ENCODE results near the gene KLHL5.

DNA sequence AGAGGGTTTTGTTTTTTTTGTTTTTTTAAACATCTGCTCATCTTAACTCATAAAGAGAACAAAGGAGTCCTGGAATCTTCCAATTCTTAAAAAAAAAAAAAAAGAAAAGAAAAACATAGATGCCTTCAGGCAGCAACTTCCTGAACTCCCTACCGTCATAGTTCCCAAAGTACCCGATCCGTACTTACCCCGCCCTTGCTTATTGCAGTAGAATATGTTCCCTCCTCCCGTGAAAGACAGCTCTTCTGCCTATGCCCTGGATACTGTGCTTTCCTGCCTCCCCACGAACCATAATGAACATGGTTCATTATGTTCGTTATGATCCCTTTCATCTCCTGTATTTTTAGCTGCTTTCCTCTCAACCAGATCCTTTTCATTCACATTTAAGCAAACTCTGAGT lies 40.3 kb downstream of the KLHL5 start:
- TF ChIP-seq, protein P1, sequence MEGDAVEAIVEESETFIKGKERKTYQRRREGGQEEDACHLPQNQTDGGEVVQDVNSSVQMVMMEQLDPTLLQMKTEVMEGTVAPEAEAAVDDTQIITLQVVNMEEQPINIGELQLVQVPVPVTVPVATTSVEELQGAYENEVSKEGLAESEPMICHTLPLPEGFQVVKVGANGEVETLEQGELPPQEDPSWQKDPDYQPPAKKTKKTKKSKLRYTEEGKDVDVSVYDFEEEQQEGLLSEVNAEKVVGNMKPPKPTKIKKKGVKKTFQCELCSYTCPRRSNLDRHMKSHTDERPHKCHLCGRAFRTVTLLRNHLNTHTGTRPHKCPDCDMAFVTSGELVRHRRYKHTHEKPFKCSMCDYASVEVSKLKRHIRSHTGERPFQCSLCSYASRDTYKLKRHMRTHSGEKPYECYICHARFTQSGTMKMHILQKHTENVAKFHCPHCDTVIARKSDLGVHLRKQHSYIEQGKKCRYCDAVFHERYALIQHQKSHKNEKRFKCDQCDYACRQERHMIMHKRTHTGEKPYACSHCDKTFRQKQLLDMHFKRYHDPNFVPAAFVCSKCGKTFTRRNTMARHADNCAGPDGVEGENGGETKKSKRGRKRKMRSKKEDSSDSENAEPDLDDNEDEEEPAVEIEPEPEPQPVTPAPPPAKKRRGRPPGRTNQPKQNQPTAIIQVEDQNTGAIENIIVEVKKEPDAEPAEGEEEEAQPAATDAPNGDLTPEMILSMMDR (IDR thresholded peaks at IDR 0.05): no peak
- TF ChIP-seq POLR2A (IDR thresholded peaks at IDR 0.05) (no peak), POLR2AphosphoS5 (IDR thresholded peaks at IDR 0.05) (no peak)

All from stomach (tissue), 4 donors.